H9 (cell line): ENCODE results near the gene SLC28A3. TPM values are rescaled to one million over a fixed set of nuclear protein-coding genes. Genes with fewer than 3 reads are reported as not detected.

Experiments
- DNase-seq: peaks from one replicate; pipeline ENCODE4 v3.0.0-alpha.2; 2017
- H2AFZ ChIP-seq: one replicate; pipeline ENCODE4 v1.6.1; 2013; ENCODE audit warnings: mild to moderate bottlenecking, low read length, control low read depth, moderate library complexity
- H2AK5ac ChIP-seq: 2 replicates; pipeline ENCODE4 v1.6.1; 2013; ENCODE audit warnings: low read length, control low read depth, mixed read lengths; ENCODE audit not compliant: insufficient read length
- H2BK120ac ChIP-seq: one replicate; pipeline ENCODE4 v1.6.1; 2013; ENCODE audit warnings: low read depth, mild to moderate bottlenecking, low read length, control low read depth, inconsistent platforms; ENCODE audit not compliant: poor library complexity, severe bottlenecking
- H2BK12ac ChIP-seq: 2 replicates; pipeline ENCODE4 v1.6.1; 2013; ENCODE audit warnings: low read length, control low read depth, mixed read lengths, low read depth; ENCODE audit not compliant: insufficient read length
- H2BK15ac ChIP-seq: 2 replicates; pipeline ENCODE4 v1.6.1; 2013; ENCODE audit warnings: low read depth, low read length, control low read depth
- H2BK20ac ChIP-seq: one replicate; pipeline ENCODE4 v1.6.1; 2013; ENCODE audit warnings: low read depth, mild to moderate bottlenecking, low read length, control low read depth, inconsistent platforms; ENCODE audit not compliant: poor library complexity, severe bottlenecking
- H2BK5ac ChIP-seq: 2 replicates; pipeline ENCODE4 v1.6.1; 2013; ENCODE audit warnings: low read length, control low read depth, mixed read lengths; ENCODE audit not compliant: insufficient read length
- H3K14ac ChIP-seq: 2 replicates; pipeline ENCODE4 v1.6.1; 2013; ENCODE audit warnings: low read length, control low read depth; ENCODE audit not compliant: insufficient read depth
- H3K18ac ChIP-seq: 2 replicates; pipeline ENCODE4 v1.6.1; 2013; ENCODE audit warnings: low read depth, mild to moderate bottlenecking, mixed read lengths, low read length, control low read depth; ENCODE audit not compliant: insufficient read length
- H3K23ac ChIP-seq: 2 replicates; pipeline ENCODE4 v1.6.1; 2013; ENCODE audit warnings: low read length, control low read depth, mixed read lengths, low read depth; ENCODE audit not compliant: insufficient read length
- H3K23me2 ChIP-seq: 2 replicates; pipeline ENCODE4 v1.6.1; 2013; ENCODE audit warnings: low read depth, mild to moderate bottlenecking, mixed read lengths, low read length, control low read depth; ENCODE audit not compliant: insufficient read length, poor library complexity, severe bottlenecking
- H3K27ac ChIP-seq: 2 replicates; pipeline ENCODE4 v1.5.1; 2013; ENCODE audit warnings: low read length, control low read depth, mixed read lengths, low read depth; ENCODE audit not compliant: insufficient read length
- H3K27me3 ChIP-seq: 2 replicates; pipeline ENCODE4 v1.6.1; 2013; ENCODE audit warnings: low read length, control low read depth, inconsistent platforms; ENCODE audit not compliant: insufficient read depth
- H3K4ac ChIP-seq: 2 replicates; pipeline ENCODE4 v1.6.1; 2013; ENCODE audit warnings: low read depth, mild to moderate bottlenecking, control low read depth, inconsistent platforms, low read length, moderate library complexity
- H3K4me1 ChIP-seq: 2 replicates; pipeline ENCODE4 v1.6.1; 2013; ENCODE audit warnings: low read length, control low read depth, inconsistent platforms; ENCODE audit not compliant: insufficient read depth
- H3K4me2 ChIP-seq: 2 replicates; pipeline ENCODE4 v1.6.1; 2013; ENCODE audit warnings: low read length, control low read depth, mixed read lengths; ENCODE audit not compliant: insufficient read length, insufficient read depth
- H3K56ac ChIP-seq: 2 replicates; pipeline ENCODE4 v1.6.1; 2013; ENCODE audit warnings: low read depth, mild to moderate bottlenecking, mixed read lengths, low read length, control low read depth; ENCODE audit not compliant: insufficient read length
- H3K79me1 ChIP-seq: 2 replicates; pipeline ENCODE4 v1.6.1; 2013; ENCODE audit warnings: low read depth, mild to moderate bottlenecking, moderate library complexity, low read length, control low read depth, inconsistent platforms; ENCODE audit not compliant: insufficient read depth, poor library complexity, severe bottlenecking
- H3K79me2 ChIP-seq: 2 replicates; pipeline ENCODE4 v1.6.1; 2013; ENCODE audit warnings: low read length, control low read depth, inconsistent platforms; ENCODE audit not compliant: insufficient read depth
- H3K9ac ChIP-seq: 2 replicates; pipeline ENCODE4 v1.6.1; 2013; ENCODE audit warnings: low read length, control low read depth, mixed read lengths; ENCODE audit not compliant: insufficient read length; ENCODE audit errors: extremely low read depth
- H3K9me3 ChIP-seq: one replicate; pipeline ENCODE4 v1.6.1; 2013; ENCODE audit warnings: low read depth, low read length, inconsistent platforms; ENCODE audit not compliant: control insufficient read depth
- H3T11ph ChIP-seq: one replicate; pipeline ENCODE4 v1.6.1; 2013; ENCODE audit warnings: mild to moderate bottlenecking, low read length, control low read depth, inconsistent platforms
- H4K20me1 ChIP-seq: one replicate; pipeline ENCODE4 v1.6.1; 2013; ENCODE audit not compliant: control insufficient read depth, insufficient read length, insufficient read depth
- H4K5ac ChIP-seq: 2 replicates; pipeline ENCODE4 v1.6.1; 2013; ENCODE audit warnings: low read depth, mild to moderate bottlenecking, mixed read lengths, low read length, control low read depth; ENCODE audit not compliant: insufficient read length
- H4K8ac ChIP-seq: replicated peaks from 2 replicates; pipeline ENCODE4 v1.6.1; 2013; ENCODE audit warnings: low read length, control low read depth, mixed read lengths, low read depth; ENCODE audit not compliant: insufficient read length
- H4K91ac ChIP-seq: 2 replicates; pipeline ENCODE4 v1.6.1; 2013; ENCODE audit warnings: low read depth, mild to moderate bottlenecking, moderate library complexity, mixed read lengths, low read length, control low read depth; ENCODE audit not compliant: insufficient read length
- H3K27ac Mint-ChIP-seq, 3 experiments: 2 replicates in 2 of 3; 3 replicates in 1 of 3; pipeline ENCODE4 v1.8.0; 2020 to 2021; ENCODE audit warnings: mixed read lengths in 3 of 3, mild to moderate bottlenecking in 1 of 3, moderate library complexity in 1 of 3
- H3K27me3 Mint-ChIP-seq: 2 replicates; pipeline ENCODE4 v1.8.0; 2021; ENCODE audit warnings: low read depth, mild to moderate bottlenecking, moderate library complexity, mixed read lengths
- H3K36me3 Mint-ChIP-seq, 3 experiments: 2 replicates in 2 of 3; 3 replicates in 1 of 3; pipeline ENCODE4 v1.8.0; 2020 to 2021; ENCODE audit warnings: low read depth in 3 of 3, mixed read lengths in 3 of 3; ENCODE audit not compliant: insufficient read depth in 1 of 3
- H3K4me1 Mint-ChIP-seq, 2 experiments: 2 replicates each; pipeline ENCODE4 v1.8.0; 2020; ENCODE audit warnings: mixed read lengths in 2 of 2
- H3K4me3 Mint-ChIP-seq, 2 experiments: 2 replicates in 1 of 2; 3 replicates in 1 of 2; pipeline ENCODE4 v1.8.0; 2020 to 2021; ENCODE audit warnings: mild to moderate bottlenecking in 2 of 2, mixed read lengths in 2 of 2, moderate library complexity in 1 of 2
- H3K9me3 Mint-ChIP-seq, 2 experiments: 2 replicates in 1 of 2; 3 replicates in 1 of 2; pipeline ENCODE4 v1.8.0; 2020; ENCODE audit warnings: mild to moderate bottlenecking in 2 of 2, mixed read lengths in 2 of 2, moderate library complexity in 1 of 2
- CTCF ChIP-seq: fragments of 200-600 bp; sonication (generic); conservative IDR thresholded peaks from 3 replicates; pipeline ENCODE4 v1.8.0; 2021; ENCODE audit warnings: antibody characterized with exemption, mild to moderate bottlenecking
- WGBS: extraction: QIAGEN DNeasy Blood & Tissue Kit; methylation state at CpG from one replicate; pipeline ENCODE4 v1.1.7; 2013; ENCODE audit warnings: missing lambda C conversion rate, low lambda C conversion rate, mixed read lengths; ENCODE audit not compliant: insufficient read length; ENCODE audit errors: extremely low coverage; 5-methylcytosine and 5-hydroxymethylcytosine counted together
- total RNA-seq: library from RNA; stranded (reverse); gene quantifications from 2 replicates; pipeline ENCODE4 v1.2.1, GENCODE V29; 2021

Gene SLC28A3
- total RNA-seq, 1 experiment from 2014 or later: not detected

GRCh38 chr9:84354035-84354434 lies 13.5 kb upstream of the SLC28A3 start:
- WGBS: no CpG with 5 or more reads among the region's 1 CpG
- no peak for DNase-seq
- H3K4me2 ChIP-seq: no peak overlapping the region
- H4K20me1 ChIP-seq: no peaks in the 10 kb centered on the region
- no peaks in the 10 kb centered on the region for H3K9me3 ChIP-seq
- H2BK12ac ChIP-seq: no peak overlapping the region
- H3K4me1 Mint-ChIP-seq: peaks cover 2 to 9% of the 10 kb centered on the region in 2 experiments
- no peak for TF ChIP-seq CTCF
- no peak overlapping the region for H2BK120ac ChIP-seq
- H3K79me1 ChIP-seq: no peaks in the 10 kb centered on the region
- H3K4me1 ChIP-seq: no peaks in the 10 kb centered on the region
- no peak overlapping the region for H3K27ac ChIP-seq
- no peak overlapping the region for H3K4ac ChIP-seq
- no peak overlapping the region for H3K23ac ChIP-seq
- H4K91ac ChIP-seq: no peak overlapping the region
- no peak overlapping the region; a peak in 1 of 7 replicates for H3K27ac Mint-ChIP-seq
- H2BK5ac ChIP-seq: no peak overlapping the region
- H3K27me3 ChIP-seq: no peaks in the 10 kb centered on the region
- no peak overlapping the region for H3K4me3 Mint-ChIP-seq
- H3T11ph ChIP-seq: no peak overlapping the region
- H2BK20ac ChIP-seq: no peak overlapping the region
- H3K9me3 Mint-ChIP-seq: peaks cover under 1% of the 10 kb centered on the region in 2 experiments; a peak in 4 of 5 replicates
- no peak overlapping the region for H4K8ac ChIP-seq
- H3K36me3 Mint-ChIP-seq: 0 out of 7 replicates have a peak, but pooled peaks cover 0 to 2% (median 0%) of the 10 kb centered on the region in 3 experiments
- no peak overlapping the region for H3K56ac ChIP-seq
- no peak overlapping the region for H2AK5ac ChIP-seq
- H2AFZ ChIP-seq: no peak overlapping the region
- H3K23me2 ChIP-seq: no peaks in the 10 kb centered on the region
- H3K79me2 ChIP-seq: no peaks in the 10 kb centered on the region
- no peak overlapping the region for H4K5ac ChIP-seq
- no peaks in the 10 kb centered on the region for H3K27me3 Mint-ChIP-seq
- no peak overlapping the region for H3K9ac ChIP-seq
- no peak overlapping the region for H3K14ac ChIP-seq
- no peak overlapping the region for H3K18ac ChIP-seq
- no peak overlapping the region for H2BK15ac ChIP-seq
